Left lung (tissue), 10 donors: ENCODE results near the gene GFI1B. TPM values are rescaled to one million over a fixed set of nuclear protein-coding genes. Genes with fewer than 3 reads are reported as not detected.
"Not testable (repeated sequence)": the region's sequence is repeated elsewhere in the genome, so short reads cannot be mapped to it uniquely, and the experiment has no call there.

ENCODE experiments used
- ATAC-seq: fragments of 200-7000 bp; cut with Tn5 transposase; one replicate; pipeline ENCODE4 v1.9.1; 2020; ENCODE audit warnings: moderate library complexity
- DNase-seq, 4 donors: peaks; one replicate each; pipeline ENCODE4 v3.0.0-alpha.2; 2013 to 2020
- H3K27ac ChIP-seq, 2 donors: fragments of 200-600 bp; sonication (generic) in 1 of 2; one replicate each; pipeline versions ENCODE4 v1.5.0 to v1.8.0; 2020 to 2021
- H3K27me3 ChIP-seq, 2 donors: fragments of 200-600 bp; sonication (generic) in 1 of 2; one replicate each; pipeline versions ENCODE4 v1.5.0 to v1.8.0; 2020 to 2021
- H3K36me3 ChIP-seq, 2 donors: fragments of 200-600 bp; sonication (generic) in 1 of 2; one replicate each; pipeline versions ENCODE4 v1.5.0 to v1.8.0; 2020 to 2021
- H3K4me1 ChIP-seq, 2 donors: fragments of 200-600 bp; one replicate each; pipeline ENCODE4 v1.8.0; 2021
- H3K4me3 ChIP-seq, 2 donors: fragments of 200-600 bp; sonication (generic) in 1 of 2; one replicate each; pipeline versions ENCODE4 v1.5.0 to v1.8.0; 2020 to 2021; ENCODE audit warnings: mild to moderate bottlenecking in 1 of 2
- H3K9me3 ChIP-seq, 2 donors: fragments of 200-600 bp; sonication (generic) in 1 of 2; one replicate each; pipeline versions ENCODE4 v1.5.0 to v1.8.0; 2020 to 2021
- CTCF ChIP-seq, 2 donors: fragments of 200-600 bp; sonication (generic) in 1 of 2; IDR thresholded peaks; one replicate each; pipeline versions ENCODE4 v1.5.0 to v1.8.0; 2021; ENCODE audit warnings: antibody characterized with exemption in 2 of 2
- intact Hi-C, 2 donors: fragments of 100-400 bp; cut with DNase I; formaldehyde crosslinking; loops; one replicate each; pipeline versions ENCODE4 v1.11.2 to v1.14.2; 2022
- microRNA-seq, 2 donors: library from miRNA; unstranded; fragments of <30 nt; microRNA quantifications; one replicate each; pipeline ENCODE4, GENCODE V29; 2019
- polyA plus RNA-seq, 6 donors: library from polyadenylated mRNA; unstranded; fragments of 120-200 nt; gene quantifications; one replicate each; pipeline ENCODE4 v1.2.1, GENCODE V29; 2013; ENCODE audit not compliant: insufficient read length in 6 of 6
- total RNA-seq, 2 donors: library from RNA; stranded (reverse); fragmentation: NEBNext Ultra II Directional; extraction: Animal tissue kit (Norgen Biotek cat#: 25700); gene quantifications; one replicate each; pipeline ENCODE4 v1.2.1, GENCODE V29; 2021
- donor health status: DM: no; HTN: yes; CAD: no.
- donor health status: DM: no; HTN: no; CAD: no.

The GFI1B gene
- total and polyA plus RNA-seq, 8 donors = 0.18 to 1.4 (median 1.2) TPM

- intact Hi-C loops = loop anchor here in 1 of 2 donors (5.0 kb wide), 1 partner anchor 106 kb away; no protein-coding TSS in a partner anchor
- ATAC-seq, H3K4me3 ChIP-seq, H3K27ac ChIP-seq, H3K4me1 ChIP-seq, H3K27me3 ChIP-seq, H3K9me3 ChIP-seq: not testable (repeated sequence)
- peaks cover 0 to 43% of the 10 kb centered on the region in 2 donors for H3K36me3 ChIP-seq
- DNase-seq = peak in 1 of 4 donors; percentile 78
- peak; percentile 31 to 56 for TF ChIP-seq CTCF (IDR thresholded peaks at IDR 0.05)
These were observed 62.5 kb downstream of the GFI1B start for GRCh38 chr9:133040892-133041479.

Small RNA genes lying within 50 kb of the gene (microRNA-seq; reads per million reads assigned to microRNA genes)
- gene MIR548AW = 1.2 to 2.2 reads per million in 2 donors

Other genes with a start within 250 kb of the GFI1B start
- gene AK8, start 100.4 kb upstream of the GFI1B start, total RNA-seq = 1 to 10 TPM in 1 of 2 donors, under 1 TPM in 1; 0.55 to 1.9 TPM
- gene AK8, start 100.4 kb upstream of the GFI1B start, polyA plus RNA-seq = 1 to 10 TPM; 1.1 to 3.6 (median 3.0) TPM
- 1 to 10 TPM; 6.9 to 7.8 TPM for gene SPACA9, start 99.8 kb upstream of the GFI1B start, total RNA-seq
- 10 to 100 TPM in 4 of 6 donors, 1 to 10 TPM in 2; 8.4 to 13.4 (median 10.9) TPM for gene SPACA9, start 99.8 kb upstream of the GFI1B start, polyA plus RNA-seq
- gene TSC1, start 34.1 kb upstream of the GFI1B start, total RNA-seq = 10 to 100 TPM; 45.7 to 48.0 TPM
- 10 to 100 TPM; 44.4 to 60.3 (median 52.3) TPM for gene TSC1, start 34.1 kb upstream of the GFI1B start, polyA plus RNA-seq
- gene GTF3C5, start 52.3 kb downstream of the GFI1B start, total RNA-seq = 10 to 100 TPM; 37.3 to 41.5 TPM
- 10 to 100 TPM; 65.1 to 69.5 (median 66.8) TPM for gene GTF3C5, start 52.3 kb downstream of the GFI1B start, polyA plus RNA-seq
- gene CEL, start 83.3 kb downstream of the GFI1B start, total RNA-seq = 1 to 10 TPM in 1 of 2 donors, under 1 TPM in 1; 0.47 to 1.1 TPM
- gene CEL, start 83.3 kb downstream of the GFI1B start, polyA plus RNA-seq = 1 to 10 TPM; 1.5 to 2.6 (median 2.2) TPM
- 10 to 100 TPM; 56.4 to 58.9 TPM for gene RALGDS, start 142.5 kb downstream of the GFI1B start, total RNA-seq
- gene RALGDS, start 142.5 kb downstream of the GFI1B start, polyA plus RNA-seq = 10 to 100 TPM; 43.5 to 54.3 (median 48.2) TPM
- gene GBGT1, start 185.2 kb downstream of the GFI1B start, total RNA-seq = 10 to 100 TPM; 22.2 to 45.1 TPM
- gene GBGT1, start 185.2 kb downstream of the GFI1B start, polyA plus RNA-seq = 1 to 10 TPM; 2.7 to 5.7 (median 4.6) TPM
- not detected for gene OBP2B, start 230.6 kb downstream of the GFI1B start, total RNA-seq
- not detected for gene OBP2B, start 230.6 kb downstream of the GFI1B start, polyA plus RNA-seq